ENCODE data around the gene APOBR.

DNA sequence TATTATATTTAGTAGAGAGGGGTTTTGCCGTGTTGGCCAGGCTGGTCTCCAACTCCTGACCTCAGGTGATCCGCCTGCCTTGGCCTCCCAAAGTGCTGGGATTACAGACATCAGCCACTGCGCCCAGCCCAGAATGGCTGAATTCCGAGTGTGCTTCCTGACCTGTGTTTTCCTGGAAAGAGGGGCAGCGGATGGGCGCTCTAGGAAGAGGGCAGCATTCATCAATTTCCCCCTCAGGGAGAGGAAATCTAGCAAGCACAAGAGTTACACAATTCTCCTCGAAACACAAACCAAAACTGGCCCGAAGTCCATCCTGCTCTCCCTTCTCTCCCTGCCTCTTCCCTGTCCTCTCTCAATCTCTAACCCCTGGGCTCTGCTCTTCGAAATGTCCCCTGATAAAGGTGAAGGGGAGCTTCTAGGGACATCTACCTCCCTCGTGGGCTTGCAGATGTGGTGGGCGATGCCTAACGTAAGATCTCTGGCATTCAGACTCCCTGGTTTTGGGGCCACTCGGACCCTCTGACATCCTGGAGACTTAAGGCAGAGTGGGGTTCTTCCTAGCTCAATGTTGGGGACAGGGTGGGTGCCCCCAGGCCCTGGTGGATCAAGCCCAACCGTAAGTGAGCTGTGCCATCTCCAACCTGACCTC, 11.2 kb downstream of the APOBR start:
- TF ChIP-seq, protein P1, sequence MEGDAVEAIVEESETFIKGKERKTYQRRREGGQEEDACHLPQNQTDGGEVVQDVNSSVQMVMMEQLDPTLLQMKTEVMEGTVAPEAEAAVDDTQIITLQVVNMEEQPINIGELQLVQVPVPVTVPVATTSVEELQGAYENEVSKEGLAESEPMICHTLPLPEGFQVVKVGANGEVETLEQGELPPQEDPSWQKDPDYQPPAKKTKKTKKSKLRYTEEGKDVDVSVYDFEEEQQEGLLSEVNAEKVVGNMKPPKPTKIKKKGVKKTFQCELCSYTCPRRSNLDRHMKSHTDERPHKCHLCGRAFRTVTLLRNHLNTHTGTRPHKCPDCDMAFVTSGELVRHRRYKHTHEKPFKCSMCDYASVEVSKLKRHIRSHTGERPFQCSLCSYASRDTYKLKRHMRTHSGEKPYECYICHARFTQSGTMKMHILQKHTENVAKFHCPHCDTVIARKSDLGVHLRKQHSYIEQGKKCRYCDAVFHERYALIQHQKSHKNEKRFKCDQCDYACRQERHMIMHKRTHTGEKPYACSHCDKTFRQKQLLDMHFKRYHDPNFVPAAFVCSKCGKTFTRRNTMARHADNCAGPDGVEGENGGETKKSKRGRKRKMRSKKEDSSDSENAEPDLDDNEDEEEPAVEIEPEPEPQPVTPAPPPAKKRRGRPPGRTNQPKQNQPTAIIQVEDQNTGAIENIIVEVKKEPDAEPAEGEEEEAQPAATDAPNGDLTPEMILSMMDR (IDR thresholded peaks at IDR 0.05), result no peak
- TF ChIP-seq POLR2A (IDR thresholded peaks at IDR 0.05), result no peak

Data from esophagus squamous epithelium (tissue), 4 donors.